NCI-H345 (cell line): Measurements from ENCODE around the gene RNPEP.
"Not testable (repeated sequence)": the region's sequence is repeated elsewhere in the genome, so short reads cannot be mapped to it uniquely, and the experiment has no call there.

ENCODE experiments used
- DNase-seq: peaks from one replicate; lab custom pipeline; 2025; lab: John Stamatoyannopoulos, UW

Gene RNPEP

GRCh38 chr1:202010180-202011015 is 27.9 kb downstream of the RNPEP start, which contains the start of gene ELF3:
ELF3 (plus strand) TSS chr1:202010587; CDS start chr1:202011137, 550 bp downstream.
- DNase-seq, result peak; percentile 96

DNA sequence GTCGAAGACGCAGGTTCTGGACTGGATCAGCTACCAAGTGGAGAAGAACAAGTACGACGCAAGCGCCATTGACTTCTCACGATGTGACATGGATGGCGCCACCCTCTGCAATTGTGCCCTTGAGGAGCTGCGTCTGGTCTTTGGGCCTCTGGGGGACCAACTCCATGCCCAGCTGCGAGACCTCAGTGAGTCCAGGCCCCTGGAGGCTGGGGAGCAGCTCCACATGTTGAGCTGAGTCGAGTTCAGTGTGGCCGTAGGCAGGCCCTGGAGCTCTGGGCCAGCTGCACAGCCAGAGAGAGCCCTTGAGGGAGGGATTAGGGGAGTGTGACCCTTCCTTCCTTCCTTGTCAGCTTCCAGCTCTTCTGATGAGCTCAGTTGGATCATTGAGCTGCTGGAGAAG is 29.5 kb downstream of the RNPEP start:
- no peak for DNase-seq

DNA sequence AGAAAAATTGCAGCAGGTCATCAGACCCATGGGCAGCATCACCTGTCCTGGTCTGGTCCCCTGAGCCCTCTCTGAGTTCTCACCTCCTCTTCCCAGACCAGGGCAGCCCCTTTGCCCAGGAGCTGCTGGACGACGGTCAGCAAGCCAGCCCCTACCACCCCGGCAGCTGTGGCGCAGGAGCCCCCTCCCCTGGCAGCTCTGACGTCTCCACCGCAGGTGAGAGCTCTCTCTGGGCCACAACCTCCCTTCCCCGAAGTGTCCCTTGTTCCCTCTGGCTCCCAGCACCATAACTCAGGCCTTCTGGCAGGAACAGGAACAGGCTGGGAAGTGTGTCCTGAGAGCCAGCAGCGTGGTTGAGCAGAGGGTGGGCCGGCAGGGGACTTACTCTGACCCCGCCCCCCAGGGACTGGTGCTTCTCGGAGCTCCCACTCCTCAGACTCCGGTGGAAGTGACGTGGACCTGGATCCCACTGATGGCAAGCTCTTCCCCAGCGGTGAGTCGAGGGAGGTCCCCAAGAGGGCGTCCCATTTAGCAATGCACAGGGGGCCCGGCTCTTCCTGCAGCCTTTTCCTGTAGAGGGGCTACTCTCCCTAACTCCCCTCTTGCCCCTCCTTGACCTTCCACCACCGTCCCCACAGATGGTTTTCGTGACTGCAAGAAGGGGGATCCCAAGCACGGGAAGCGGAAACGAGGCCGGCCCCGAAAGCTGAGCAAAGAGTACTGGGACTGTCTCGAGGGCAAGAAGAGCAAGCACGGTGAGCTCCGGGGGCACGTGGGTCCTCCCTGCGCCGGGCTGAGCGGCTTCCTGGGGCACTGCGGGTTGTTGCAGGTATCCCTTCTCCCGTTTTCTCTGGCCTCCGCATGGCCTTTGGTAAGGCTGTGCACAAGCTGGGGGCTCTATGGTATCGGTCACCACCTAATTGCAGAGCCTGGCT is 30.4 kb downstream of the RNPEP start:
- no peak for DNase-seq

DNA sequence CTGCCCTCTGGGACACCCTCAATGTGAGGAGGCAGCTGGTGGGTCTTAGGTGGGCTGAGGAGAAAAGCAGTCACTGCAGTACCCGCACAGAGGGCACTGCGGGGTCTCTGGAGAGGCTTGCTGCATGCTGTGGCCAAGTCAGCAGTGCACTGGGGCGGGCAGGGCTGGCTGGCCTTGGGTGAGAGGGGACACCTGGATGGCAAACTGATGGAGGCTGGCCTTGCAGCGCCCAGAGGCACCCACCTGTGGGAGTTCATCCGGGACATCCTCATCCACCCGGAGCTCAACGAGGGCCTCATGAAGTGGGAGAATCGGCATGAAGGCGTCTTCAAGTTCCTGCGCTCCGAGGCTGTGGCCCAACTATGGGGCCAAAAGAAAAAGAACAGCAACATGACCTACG is 31.2 kb downstream of the RNPEP start:
- DNase-seq, result no peak

DNA sequence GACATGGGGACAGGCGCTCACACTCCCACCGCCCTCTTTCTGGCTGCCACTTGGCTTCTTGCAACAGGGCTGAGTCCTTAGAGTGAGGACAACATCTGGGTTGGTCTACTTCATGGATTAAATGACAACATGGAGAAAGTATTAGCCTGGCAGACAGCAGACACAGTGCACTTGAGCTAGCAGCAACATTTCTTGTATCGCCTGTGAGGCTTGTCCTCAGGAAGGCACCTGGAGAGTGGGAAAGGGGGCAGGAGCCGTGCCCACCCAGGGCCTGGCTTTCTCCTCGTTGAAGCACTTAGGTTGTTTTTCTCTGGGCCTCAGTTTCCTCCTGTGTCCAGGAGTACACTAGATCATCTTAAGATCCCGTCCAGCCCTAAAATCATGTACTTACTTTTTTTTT is 31.6 kb downstream of the RNPEP start:
- DNase-seq, result no peak

- DNase-seq, result no peak
Measured at GRCh38 chr1:202014915-202015661, 32.6 kb downstream of the RNPEP start.

GRCh38 chr1:202015662-202015937 is 33.2 kb downstream of the RNPEP start:
- no peak for DNase-seq

GRCh38 chr1:202016022-202016810 is 33.8 kb downstream of the RNPEP start:
- DNase-seq, result no peak

DNA sequence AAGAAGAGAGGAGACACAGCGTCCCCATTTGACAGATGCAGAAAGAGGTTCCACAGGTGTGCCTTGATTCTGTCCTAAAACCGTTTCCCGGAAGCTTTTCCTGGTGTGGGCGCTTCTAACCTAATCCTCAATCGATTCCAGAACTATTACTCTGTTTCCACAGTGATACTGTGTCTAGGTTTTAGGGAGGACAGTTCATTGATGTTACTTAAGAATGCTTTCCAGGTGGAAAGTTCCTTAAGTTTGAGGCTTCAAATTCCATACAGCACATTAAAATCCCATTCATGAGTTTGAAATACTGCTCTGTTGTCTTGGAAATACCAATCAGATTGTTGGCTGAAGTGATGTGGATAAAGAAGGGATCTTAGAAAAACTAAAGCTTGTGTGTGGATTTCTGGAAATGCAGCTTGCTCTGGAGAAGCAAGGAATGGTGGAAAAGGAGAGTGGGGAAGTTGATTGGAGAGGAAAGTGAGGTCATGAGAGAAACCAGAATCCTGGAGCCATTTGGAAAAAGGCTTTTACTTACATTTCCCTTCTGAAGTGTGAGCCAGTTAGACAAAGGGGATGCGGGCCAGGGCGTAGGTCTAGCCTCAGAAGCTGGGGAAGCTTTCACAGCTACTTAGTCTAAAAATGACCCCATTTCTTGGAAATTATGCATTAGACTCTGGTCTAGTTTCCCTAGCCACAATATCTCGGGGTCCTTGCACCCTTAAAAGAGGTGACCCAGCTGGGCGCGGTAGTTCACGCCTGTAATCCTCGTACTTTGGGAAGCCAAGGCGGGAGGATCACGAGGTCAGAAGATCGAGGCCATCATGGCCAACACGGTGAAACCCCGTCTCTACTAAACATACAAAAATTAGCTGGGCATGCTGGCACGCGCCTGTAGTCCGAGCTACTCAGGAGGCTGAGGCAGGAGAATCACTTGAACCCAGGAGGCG is 34.6 kb downstream of the RNPEP start:
- no peak for DNase-seq

GRCh38 chr1:202017749-202018467 is 35.5 kb downstream of the RNPEP start:
- peak; percentile 33 for DNase-seq

- DNase-seq, result peak; percentile 73
Measured at GRCh38 chr1:202018468-202019234, 36.2 kb downstream of the RNPEP start.

- not testable (repeated sequence) for DNase-seq
Measured at GRCh38 chr1:202019235-202019558, 36.7 kb downstream of the RNPEP start.

DNA sequence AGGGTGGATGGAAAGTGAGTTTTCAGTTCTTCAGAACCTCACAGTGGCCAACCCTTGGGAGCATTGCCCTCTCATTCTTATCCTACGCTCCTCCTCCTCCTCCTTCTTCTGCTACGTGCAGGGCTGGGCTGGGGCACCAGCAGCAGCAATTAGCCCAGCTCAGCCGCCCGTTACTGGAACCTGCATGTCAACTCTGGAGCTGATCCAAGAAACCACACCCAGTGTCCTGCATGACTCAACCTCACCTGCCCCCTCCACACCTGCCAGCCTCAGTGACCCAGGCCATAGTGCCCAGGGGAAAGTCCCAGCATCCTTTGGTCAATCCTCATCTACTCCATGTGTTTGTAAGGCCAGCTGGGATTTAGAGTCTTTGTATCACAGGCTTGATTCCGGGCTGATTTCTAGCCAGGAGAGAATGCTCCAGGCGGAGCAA is 40.6 kb downstream of the RNPEP start:
- DNase-seq, result peak; percentile 76

- peak; percentile 73 for DNase-seq
Measured at GRCh38 chr1:202029171-202029665, 46.8 kb downstream of the RNPEP start.

DNA sequence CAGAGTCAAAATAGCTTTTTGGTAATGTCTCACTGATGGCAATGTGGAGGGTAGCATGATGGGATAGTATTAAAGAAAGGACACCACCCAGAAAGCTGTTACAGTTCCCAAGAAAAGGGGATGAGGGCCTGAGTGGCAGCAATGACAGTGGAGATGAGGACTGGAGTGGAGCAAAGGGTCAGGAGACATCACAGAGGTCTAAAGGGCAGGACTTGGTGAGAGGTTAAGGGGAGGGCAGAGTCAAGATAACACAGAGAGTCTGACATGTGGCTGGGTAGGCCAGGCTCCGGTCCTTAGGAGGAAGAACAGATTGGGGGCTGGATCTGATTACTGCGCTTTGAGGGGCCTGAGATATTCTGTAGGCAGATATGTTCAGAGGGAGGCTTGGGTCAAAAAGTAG is 47.3 kb downstream of the RNPEP start:
- no peak for DNase-seq

DNA sequence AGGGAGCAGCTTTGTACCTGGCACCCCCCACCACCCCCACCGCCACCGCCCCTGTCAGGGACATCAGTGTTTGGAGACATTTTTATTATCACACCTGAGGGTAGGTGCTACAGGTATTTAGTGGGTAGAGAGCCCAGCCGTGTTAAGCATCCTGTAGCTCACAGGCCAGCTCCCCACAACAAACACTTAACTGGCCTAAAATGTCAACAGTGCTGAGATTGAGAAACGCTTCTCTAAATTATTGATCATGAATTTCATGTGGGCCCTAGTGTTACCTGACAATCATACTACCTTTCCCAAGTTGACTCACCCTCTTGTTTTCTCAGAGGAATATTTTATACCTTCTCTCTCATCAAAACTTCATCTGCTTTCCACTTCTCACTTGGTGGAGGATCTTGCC is 49.3 kb downstream of the RNPEP start:
- DNase-seq, result no peak

GRCh38 chr1:202034149-202034682 is 51.8 kb downstream of the RNPEP start:
- DNase-seq, result no peak

DNA sequence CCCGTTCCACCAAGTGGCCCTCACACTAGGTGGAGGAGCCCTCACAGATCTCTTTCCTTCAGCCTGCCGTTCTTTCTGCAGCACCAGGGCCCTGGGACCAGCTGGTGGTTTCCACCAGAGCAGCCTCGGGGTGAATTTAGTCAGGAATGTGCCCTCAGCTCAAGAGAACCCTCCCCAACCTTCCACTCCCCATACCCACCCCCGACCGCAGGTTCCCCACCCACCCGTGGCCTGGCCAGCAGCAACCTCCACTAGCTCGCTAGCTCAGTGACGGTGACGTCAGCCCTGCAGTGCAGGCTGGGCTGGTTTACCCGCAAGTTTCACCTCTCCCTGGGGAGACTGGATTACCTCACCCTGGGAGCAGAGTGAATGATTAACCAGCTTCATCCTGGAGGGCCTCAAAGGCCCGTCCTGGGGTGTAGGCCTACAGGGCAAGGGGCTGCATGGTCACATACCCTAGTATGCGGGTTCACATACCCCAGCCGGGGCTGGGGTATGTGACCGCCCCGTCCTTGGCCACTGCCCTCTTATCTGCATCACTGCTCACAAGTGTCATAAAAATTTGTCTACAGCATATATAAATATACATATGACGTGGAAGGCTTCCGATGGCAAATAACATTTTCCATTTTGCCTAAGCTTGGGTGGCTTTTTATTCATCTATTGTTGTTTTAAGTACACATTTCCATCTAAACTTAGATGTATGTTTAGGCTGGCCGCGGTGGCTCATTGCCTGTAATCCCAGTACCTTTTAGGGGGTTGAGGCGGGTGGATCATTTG is 52.4 kb downstream of the RNPEP start:
- peak; percentile 77 for DNase-seq
